ENCODE data around the gene PPP6R2. TPM values are rescaled to one million over a fixed set of nuclear protein-coding genes. Genes with fewer than 3 reads are reported as not detected.

PPP6R2 gene
- total and polyA plus RNA-seq, 12 donors = 34.7 to 51.5 (median 37.7) TPM

GRCh38 chr22:50483977-50484853 lies 141.1 kb downstream of the PPP6R2 start:
- H3K27ac ChIP-seq = no peak overlapping the region
- peaks cover 0 to 16% (median 11%) of the 10 kb centered on the region in 9 donors for H3K4me1 ChIP-seq
- no peak overlapping the region for H3K4me3 ChIP-seq
- DNase-seq = no peak
- no peaks in the 10 kb centered on the region for H3K36me3 ChIP-seq
- no peaks in the 10 kb centered on the region for H3K9me3 ChIP-seq
- 84 to 86% methylated on average over 31 of the region's 31 CpGs for WGBS, 2 donors
- no peak for TF ChIP-seq CTCF (IDR thresholded peaks at IDR 0.05)
- H3K27me3 ChIP-seq = peaks cover 23 to 78% (median 65%) of the 10 kb centered on the region in 7 donors
- no peak for ATAC-seq
- intact Hi-C loops (cut with DNase I) = no loop called here

GRCh38 chr22:50485221-50486131 lies 142.3 kb downstream of the PPP6R2 start:
- H3K4me3 ChIP-seq = no peak overlapping the region
- peak in 3 of 8 donors; percentile 5 to 38 (median 32) for ATAC-seq
- no peaks in the 10 kb centered on the region for H3K36me3 ChIP-seq
- H3K9me3 ChIP-seq = no peaks in the 10 kb centered on the region
- peaks cover 0 to 16% (median 11%) of the 10 kb centered on the region in 9 donors for H3K4me1 ChIP-seq
- intact Hi-C loops (cut with DNase I) = no loop called here
- 60 to 66% methylated on average over 29 of the region's 29 CpGs for WGBS, 2 donors
- no peak overlapping the region for H3K27ac ChIP-seq
- no peak for TF ChIP-seq CTCF (IDR thresholded peaks at IDR 0.05)
- DNase-seq = no peak
- peaks cover 23 to 66% (median 61%) of the 10 kb centered on the region in 7 donors for H3K27me3 ChIP-seq

GRCh38 chr22:50486561-50487289 lies 143.6 kb downstream of the PPP6R2 start, which contains the start of gene MIOX:
MIOX (plus strand) TSS chr22:50486859; CDS start chr22:50486898, 39 bp downstream.
- no peak within 1 kb of the TSS for H3K27ac ChIP-seq
- WGBS, 2 donors = 62 to 65% methylated on average over 23 of the region's 23 CpGs
- H3K9me3 ChIP-seq = no peaks in the 10 kb centered on the region
- H3K36me3 ChIP-seq = no peaks in the 10 kb centered on the region
- H3K4me1 ChIP-seq = peaks cover 0 to 9% (median 6%) of the 10 kb centered on the region in 9 donors
- intact Hi-C loops (cut with DNase I) = no loop called here
- DNase-seq (no peak), ATAC-seq (no peak)
- H3K4me3 ChIP-seq = no peak within 1 kb of the TSS
- TF ChIP-seq CTCF (IDR thresholded peaks at IDR 0.05) = no peak
- H3K27me3 ChIP-seq = peaks cover 12 to 53% (median 48%) of the 10 kb centered on the region in 7 donors

Measured in heart right ventricle (tissue), 16 donors.